ENCODE data around the gene PYROXD2. TPM values are rescaled to one million over a fixed set of nuclear protein-coding genes. Genes with fewer than 3 reads are reported as not detected.

The PYROXD2 gene
- total and polyA plus RNA-seq, 2 of the 13 experiments (the other 11 are each of a cell fraction or from before 2014, with no cell fraction given) = 2.0 to 6.2 TPM

DNA sequence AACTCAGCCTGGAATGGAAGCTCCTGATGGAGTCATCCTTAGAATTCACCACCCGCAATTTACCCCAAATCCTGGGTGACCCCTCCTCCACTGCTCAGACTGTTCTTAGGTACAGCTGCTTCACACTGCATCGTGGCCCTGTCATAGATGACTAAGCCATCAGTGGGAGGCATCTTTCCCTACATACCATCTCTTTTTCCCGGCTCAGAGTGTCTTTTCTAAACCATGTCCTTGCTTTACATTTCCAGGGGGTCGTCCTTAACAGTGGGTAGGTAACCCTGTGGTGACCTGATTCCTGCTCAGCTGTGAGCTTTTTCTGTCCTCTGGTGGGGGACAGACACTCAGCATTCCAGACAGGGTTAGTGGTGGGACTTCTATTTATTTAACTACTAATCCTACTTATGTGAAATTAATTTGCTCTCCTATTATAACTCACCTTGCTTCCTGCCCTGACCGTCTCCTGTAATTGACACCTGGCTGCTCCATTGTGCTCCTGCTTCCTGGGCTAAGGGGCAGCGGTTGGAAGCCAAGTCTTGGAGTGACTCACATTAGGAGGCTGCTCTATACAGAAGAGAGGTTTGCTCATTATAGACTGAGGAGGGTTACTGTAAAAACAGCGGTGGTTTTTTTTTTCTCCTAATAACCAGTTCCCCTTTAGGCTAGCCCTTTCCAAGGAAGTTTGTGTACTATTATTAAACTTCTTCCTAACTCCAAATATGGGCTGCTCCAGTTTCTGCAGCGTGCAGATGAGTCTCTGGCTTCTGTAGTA, 40.6 kb downstream of the PYROXD2 start:
- H3K9ac ChIP-seq (ENCODE audit: insufficient read depth, low read depth, low read length) = no peak overlapping the region
- DNase-seq (ENCODE audit: low spot score) = no peak
- peaks cover 5 to 39% of the 10 kb centered on the region in 2 experiments; a peak in 3 of 5 replicates for H3K27me3 ChIP-seq (ENCODE audit: control insufficient read depth in 1 of 2, insufficient read depth in 2 of 2, low read length in 2 of 2)
- WGBS (ENCODE audit: low lambda C conversion rate) = 27% methylated on average over 8 of the region's 8 CpGs
- BruUV-seq (replicated peaks) = no TSS peak
- POLR2A ChIA-PET = no interaction called here
- FAIRE-seq = no peak
- H3K27ac ChIP-seq (ENCODE audit: extremely low read length, insufficient read depth, low read length) = no peak overlapping the region
- no peak overlapping the region for H3K4me2 ChIP-seq (ENCODE audit: low read depth, low read length)
- peaks cover 7% of the 10 kb centered on the region; the same call in 1 of the 2 replicates for H3K9me3 ChIP-seq (ENCODE audit: low read length)
- no peaks in the 10 kb centered on the region for H3K36me3 ChIP-seq (replicated peaks in 1 of 2; ENCODE audit: control insufficient read depth in 1 of 2, insufficient read depth in 2 of 2, low read length in 2 of 2)
- no peak for ATAC-seq
- no peaks in the 10 kb centered on the region for H3K4me1 ChIP-seq (ENCODE audit: insufficient read depth, low read length)
- H2AFZ ChIP-seq (ENCODE audit: low read length) = no peak overlapping the region
- intact Hi-C loops (cut with micrococcal nuclease; ENCODE audit: unreplicated experiment) = no loop called here
- no peaks in the 10 kb centered on the region for H3K79me2 ChIP-seq (ENCODE audit: insufficient read depth, low read length)
- in situ Hi-C loops (cut with HindIII; ENCODE audit: extremely low pct_ligation_motif_present, low pct_unique_long_range_greater_than_20kb) = no loop called here
- CTCF ChIA-PET (ENCODE audit: low intra/inter-chr PET ratio, low total read pairs) = no interaction called here
- no peaks in the 10 kb centered on the region for H4K20me1 ChIP-seq (ENCODE audit: insufficient read depth, low read length)
- no peak overlapping the region for H3K4me3 ChIP-seq (replicated peaks in 1 of 3; ENCODE audit: insufficient read depth in 1 of 3, low read depth in 2 of 3, low read length in 3 of 3)
- TF ChIP-seq, protein P1, sequence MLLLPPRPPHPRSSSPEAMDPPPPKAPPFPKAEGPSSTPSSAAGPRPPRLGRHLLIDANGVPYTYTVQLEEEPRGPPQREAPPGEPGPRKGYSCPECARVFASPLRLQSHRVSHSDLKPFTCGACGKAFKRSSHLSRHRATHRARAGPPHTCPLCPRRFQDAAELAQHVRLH (CRISPR knock-in tag; IDR thresholded peaks at IDR 0.05; ENCODE audit: borderline replicate concordance, low read depth) = no peak
- TF ChIP-seq JUND (CRISPR knock-in tag; IDR thresholded peaks at IDR 0.05) (no peak), PAX8 (CRISPR knock-in tag; IDR thresholded peaks at IDR 0.05; ENCODE audit: borderline replicate concordance) (no peak), ZNF737 (CRISPR knock-in tag; IDR thresholded peaks at IDR 0.05; ENCODE audit: borderline replicate concordance) (no peak), ZNF644 (CRISPR knock-in tag; IDR thresholded peaks at IDR 0.05; ENCODE audit: low read depth) (no peak), ZNF383 (CRISPR knock-in tag; IDR thresholded peaks at IDR 0.05; ENCODE audit: borderline replicate concordance) (no peak), HOXA5 (CRISPR knock-in tag; IDR thresholded peaks at IDR 0.05) (no peak), ZNF282 (IDR thresholded peaks at IDR 0.05; ENCODE audit: partially characterized antibody) (no peak), ZNF281 (CRISPR knock-in tag; IDR thresholded peaks at IDR 0.05; ENCODE audit: borderline replicate concordance) (no peak), RERE (CRISPR knock-in tag; IDR thresholded peaks at IDR 0.05; ENCODE audit: low read depth) (no peak), GPBP1L1 (CRISPR knock-in tag; IDR thresholded peaks at IDR 0.05) (no peak)
- TF ChIP-seq, protein P2, sequence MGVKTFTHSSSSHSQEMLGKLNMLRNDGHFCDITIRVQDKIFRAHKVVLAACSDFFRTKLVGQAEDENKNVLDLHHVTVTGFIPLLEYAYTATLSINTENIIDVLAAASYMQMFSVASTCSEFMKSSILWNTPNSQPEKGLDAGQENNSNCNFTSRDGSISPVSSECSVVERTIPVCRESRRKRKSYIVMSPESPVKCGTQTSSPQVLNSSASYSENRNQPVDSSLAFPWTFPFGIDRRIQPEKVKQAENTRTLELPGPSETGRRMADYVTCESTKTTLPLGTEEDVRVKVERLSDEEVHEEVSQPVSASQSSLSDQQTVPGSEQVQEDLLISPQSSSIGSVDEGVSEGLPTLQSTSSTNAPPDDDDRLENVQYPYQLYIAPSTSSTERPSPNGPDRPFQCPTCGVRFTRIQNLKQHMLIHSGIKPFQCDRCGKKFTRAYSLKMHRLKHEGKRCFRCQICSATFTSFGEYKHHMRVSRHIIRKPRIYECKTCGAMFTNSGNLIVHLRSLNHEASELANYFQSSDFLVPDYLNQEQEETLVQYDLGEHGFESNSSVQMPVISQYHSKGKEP (CRISPR knock-in tag; IDR thresholded peaks at IDR 0.05) = no peak
